ENCODE results near the gene POU2AF1. TPM values are rescaled to one million over a fixed set of nuclear protein-coding genes. Genes with fewer than 3 reads are reported as not detected.

Gene POU2AF1
- total and polyA plus RNA-seq, 2 of the 8 experiments (the other 6 are each of a cell fraction or from before 2014, with no cell fraction given) = not detected

DNA sequence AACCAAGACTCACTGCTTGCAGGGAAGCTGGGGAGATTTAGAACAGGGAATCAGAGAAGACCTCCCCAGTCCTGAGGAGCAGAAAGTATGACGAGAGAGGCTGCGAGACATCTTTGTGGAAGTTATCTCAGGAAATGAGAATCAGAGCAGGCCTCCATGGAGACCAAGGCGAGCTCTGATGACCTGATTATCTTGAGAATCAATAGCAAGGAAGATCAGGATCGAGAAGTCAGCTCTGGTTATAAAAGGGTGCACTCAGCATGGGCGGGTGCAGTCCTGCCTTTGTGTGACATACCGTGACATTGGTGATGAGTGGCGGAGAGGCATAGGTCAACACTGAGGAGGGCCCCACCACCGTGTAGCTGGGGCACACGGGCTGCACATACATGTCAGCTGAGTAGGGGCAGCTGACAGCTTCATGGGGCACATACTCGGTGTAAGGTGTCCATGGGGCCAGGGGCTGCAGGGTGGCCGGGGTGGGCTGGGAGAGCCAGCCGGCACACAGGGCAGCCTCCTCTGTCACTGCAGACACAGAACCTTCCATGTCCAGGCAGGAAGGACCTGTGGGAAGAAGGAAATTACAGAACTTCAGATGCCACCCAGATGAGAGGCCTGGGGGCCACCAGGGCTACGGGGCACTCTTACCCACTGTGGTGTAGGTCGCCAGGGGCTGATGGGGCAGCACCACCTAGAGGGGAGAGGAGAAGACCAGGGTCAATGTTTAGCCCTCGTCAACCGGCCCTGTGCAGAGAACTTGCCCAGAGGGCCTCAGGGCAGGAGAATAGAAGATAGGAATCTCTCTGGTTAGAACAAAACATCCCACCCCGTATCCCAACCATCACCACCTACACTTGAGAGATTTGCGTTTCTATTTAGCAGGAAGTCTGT is 21.7 kb downstream of the POU2AF1 start:
- WGBS, 2 experiments (ENCODE audit: extremely low coverage in 1 of 2, insufficient coverage in 1 of 2, insufficient read length in 1 of 2, insufficient replicate concordance in 2 of 2, low coverage in 1 of 2, low lambda C conversion rate in 2 of 2, missing lambda C conversion rate in 1 of 2) = 92% methylated on average over 13 of the region's 18 CpGs; no CpG with 5 or more reads in 1 of the 2 experiments
- CTCF ChIA-PET (ENCODE audit: partially characterized antibody) = interaction anchor here (0.6 to 1.8 kb wide), 7 partner anchors 14 to 71 kb away, joined by 3 to 6 read pairs (median 3); no protein-coding TSS in a partner anchor
- TF ChIP-seq RAD21 (IDR thresholded peaks at IDR 0.05 in 1 of 2, conservative IDR thresholded peaks at IDR 0.05 in 1 of 2; ENCODE audit: low read depth in 2 of 2, low read length in 2 of 2) (peak; percentile 22 to 55; a peak in 3 of 4 replicates), TBP (IDR thresholded peaks at IDR 0.05; ENCODE audit: low read depth, low read length) (no peak), SP1 (IDR thresholded peaks at IDR 0.05; ENCODE audit: low read depth, low read length) (no peak), TEAD4 (IDR thresholded peaks at IDR 0.05; ENCODE audit: low read depth, low read length) (no peak), BCL11A (IDR thresholded peaks at IDR 0.05; ENCODE audit: low read depth in 2 of 2, low read length in 2 of 2) (no peak), EP300 (IDR thresholded peaks at IDR 0.05; ENCODE audit: borderline replicate concordance in 1 of 2, low read depth in 2 of 2, low read length in 2 of 2) (no peak), CHD1 (IDR thresholded peaks at IDR 0.05; ENCODE audit: low read depth, low read length) (no peak), ASH2L (IDR thresholded peaks at IDR 0.05; ENCODE audit: low read length) (no peak)
- TF ChIP-seq, protein P1, sequence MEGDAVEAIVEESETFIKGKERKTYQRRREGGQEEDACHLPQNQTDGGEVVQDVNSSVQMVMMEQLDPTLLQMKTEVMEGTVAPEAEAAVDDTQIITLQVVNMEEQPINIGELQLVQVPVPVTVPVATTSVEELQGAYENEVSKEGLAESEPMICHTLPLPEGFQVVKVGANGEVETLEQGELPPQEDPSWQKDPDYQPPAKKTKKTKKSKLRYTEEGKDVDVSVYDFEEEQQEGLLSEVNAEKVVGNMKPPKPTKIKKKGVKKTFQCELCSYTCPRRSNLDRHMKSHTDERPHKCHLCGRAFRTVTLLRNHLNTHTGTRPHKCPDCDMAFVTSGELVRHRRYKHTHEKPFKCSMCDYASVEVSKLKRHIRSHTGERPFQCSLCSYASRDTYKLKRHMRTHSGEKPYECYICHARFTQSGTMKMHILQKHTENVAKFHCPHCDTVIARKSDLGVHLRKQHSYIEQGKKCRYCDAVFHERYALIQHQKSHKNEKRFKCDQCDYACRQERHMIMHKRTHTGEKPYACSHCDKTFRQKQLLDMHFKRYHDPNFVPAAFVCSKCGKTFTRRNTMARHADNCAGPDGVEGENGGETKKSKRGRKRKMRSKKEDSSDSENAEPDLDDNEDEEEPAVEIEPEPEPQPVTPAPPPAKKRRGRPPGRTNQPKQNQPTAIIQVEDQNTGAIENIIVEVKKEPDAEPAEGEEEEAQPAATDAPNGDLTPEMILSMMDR (IDR thresholded peaks at IDR 0.05; ENCODE audit: control extremely low read depth in 1 of 3, insufficient read depth in 1 of 3, low read depth in 1 of 3, low read length in 3 of 3) = peak in 2 of 3 experiments; percentile 7 to 24; a peak in 2 of 4 replicates

More for the DNA sequence above, 21.7 kb downstream of the POU2AF1 start:
- Histone ChIP-seq H4K20me1 (replicated peaks in 1 of 2; ENCODE audit: control insufficient read depth in 1 of 2, insufficient read depth in 2 of 2, low read length in 2 of 2) (peaks cover 0 to 4% of the 10 kb centered on the region in 2 experiments), H2AFZ (ENCODE audit: low read length) (no peak overlapping the region), H3K4me1 (replicated peaks in 1 of 4; ENCODE audit: control insufficient read depth in 3 of 4, insufficient read depth in 4 of 4, low read length in 3 of 4) (no peaks in the 10 kb centered on the region), H3K4me2 (ENCODE audit: insufficient read depth in 1 of 2, low read depth in 2 of 2, low read length in 2 of 2) (no peak overlapping the region), H3K79me2 (ENCODE audit: control insufficient read depth in 1 of 2, insufficient read depth in 2 of 2, low read length in 2 of 2) (no peaks in the 10 kb centered on the region), H3K27ac (ENCODE audit: low read depth, low read length) (no peak overlapping the region), H3K9me3 (ENCODE audit: insufficient read depth in 2 of 2, low read depth in 1 of 2, low read length in 1 of 2) (no peaks in the 10 kb centered on the region), H3K36me3 (ENCODE audit: control insufficient read depth in 2 of 4, insufficient read depth in 4 of 4, low read length in 3 of 4) (no peaks in the 10 kb centered on the region), H2BK120ac (replicated peaks; ENCODE audit: low read depth, low read length) (no peak overlapping the region), H3K27me3 (replicated peaks in 1 of 4; ENCODE audit: control insufficient read depth in 3 of 4, extremely low read depth in 1 of 4, insufficient read depth in 3 of 4, low read length in 3 of 4) (no peaks in the 10 kb centered on the region), H3K56ac (replicated peaks; ENCODE audit: insufficient read length, low read depth, low read length) (no peak overlapping the region), H3K18ac (ENCODE audit: extremely low read depth, low read length) (no peak overlapping the region), H3K4ac (replicated peaks; ENCODE audit: insufficient read length, low read depth, low read length) (no peak overlapping the region), H4K8ac (ENCODE audit: extremely low read depth, insufficient read depth, low read length) (no peak overlapping the region), H2AK5ac (ENCODE audit: low read depth, low read length) (no peak overlapping the region), H3K23ac (ENCODE audit: insufficient read length) (no peak overlapping the region), H4K5ac (ENCODE audit: insufficient read length, low read depth, low read length) (no peak overlapping the region), H2BK12ac (ENCODE audit: low read depth, low read length) (no peak overlapping the region), H2BK5ac (ENCODE audit: low read depth, low read length) (no peak overlapping the region), H3K9ac (replicated peaks in 1 of 4; ENCODE audit: extremely low read depth in 1 of 4, low read depth in 3 of 4, low read length in 3 of 4) (no peak overlapping the region), H2BK15ac (ENCODE audit: low read length) (no peak overlapping the region), H3K4me3 (ENCODE audit: extremely low read depth in 1 of 4, insufficient read depth in 2 of 4, low read depth in 3 of 4, low read length in 4 of 4) (no peak overlapping the region), H3K14ac (ENCODE audit: insufficient read length) (no peak overlapping the region), H3K79me1 (ENCODE audit: low read depth, low read length) (no peaks in the 10 kb centered on the region), H2BK20ac (ENCODE audit: low read length) (no peak overlapping the region), H4K91ac (replicated peaks; ENCODE audit: insufficient read length, low read length) (no peak overlapping the region), H3K23me2 (ENCODE audit: low read depth, low read length) (peaks cover 4% of the 10 kb centered on the region; the same call in 1 of the 2 replicates)
- DNase-seq (ENCODE audit: low read depth in 1 of 2, low spot score in 2 of 2) (no peak), FAIRE-seq (no peak)
- POLR2A ChIA-PET (ENCODE audit: partially characterized antibody) = no interaction called here

Measured in H1 (cell line).